K562 (cell line): ENCODE results near the gene MAML1. TPM values are rescaled to one million over a fixed set of nuclear protein-coding genes. Genes with fewer than 3 reads are reported as not detected.

Experiments
- ASH1L ChIP-seq: fragments of 450-650 bp; IDR thresholded peaks from 2 replicates; pipeline ENCODE4 v1.6.1; 2018; ENCODE audit warnings: borderline replicate concordance, mild to moderate bottlenecking, low read depth; ENCODE audit not compliant: partially characterized antibody
- DIDO1 ChIP-seq: fragments of 450-650 bp; IDR thresholded peaks from 2 replicates; pipeline ENCODE4 v1.6.1; 2016; ENCODE audit warnings: low read depth, missing biosample characterization, missing genetic modification characterization
- JUND ChIP-seq, 2 experiments: IDR thresholded peaks; 2 replicates in 1 of 2; 3 replicates in 1 of 2; pipeline ENCODE4 v1.6.1; 2011; ENCODE audit warnings: borderline replicate concordance in 2 of 2, low read depth in 2 of 2, low read length in 2 of 2, improper control_type of control experiment in 1 of 2, missing biosample characterization in 1 of 2, missing genetic modification characterization in 1 of 2, missing genetic modification reagents in 1 of 2
- LCOR ChIP-seq: sonication (generic); formaldehyde crosslinking; IDR thresholded peaks from 2 replicates; pipeline ENCODE4 v1.8.0; 2022; ENCODE audit warnings: mild to moderate bottlenecking, missing genetic modification reagents
- NFATC3 ChIP-seq: fragments of 450-650 bp; IDR thresholded peaks from 2 replicates; pipeline ENCODE4 v1.6.1; 2017; ENCODE audit warnings: mild to moderate bottlenecking
- PURB ChIP-seq: sonication (generic); formaldehyde crosslinking; IDR thresholded peaks from 2 replicates; pipeline ENCODE4 v1.9.0; 2021; ENCODE audit warnings: low read depth, mild to moderate bottlenecking, missing genetic modification reagents
- SNIP1 ChIP-seq: fragments of 450-650 bp; IDR thresholded peaks from 2 replicates; pipeline ENCODE4 v1.7.1; 2017; ENCODE audit warnings: low read depth, mild to moderate bottlenecking
- STAT5A ChIP-seq: IDR thresholded peaks from 2 replicates; pipeline ENCODE4 v1.6.1; 2012; ENCODE audit warnings: low read length, inconsistent platforms, borderline replicate concordance
- TAF9B ChIP-seq: fragments of 450-650 bp; IDR thresholded peaks from 2 replicates; pipeline ENCODE4 v1.6.1; 2018; ENCODE audit warnings: mild to moderate bottlenecking; ENCODE audit not compliant: partially characterized antibody
- TEAD1 ChIP-seq, 2 experiments: fragments of 450-650 bp in 1 of 2; sonication (generic) in 1 of 2; formaldehyde crosslinking; IDR thresholded peaks; 2 replicates each; pipeline versions ENCODE4 v1.4.0 to v1.8.0; 2020 to 2022; ENCODE audit warnings: mild to moderate bottlenecking in 2 of 2, missing genetic modification reagents in 1 of 2
- ZFP30 ChIP-seq: fragments of 250-450 bp; sonication (Bioruptor Pico); IDR thresholded peaks from 2 replicates; pipeline ENCODE4 v1.8.0; 2022; ENCODE audit warnings: moderate library complexity, mild to moderate bottlenecking, inconsistent platforms, borderline replicate concordance
- ZNF239 ChIP-seq: fragments of 250-450 bp; sonication (Bioruptor Pico); IDR thresholded peaks from 2 replicates; pipeline ENCODE4 v1.4.0; 2020; ENCODE audit warnings: mild to moderate bottlenecking
- polyA plus RNA-seq, 8 experiments: library from polyadenylated mRNA; depleted of rRNA in 4 of 8; stranded (reverse) in 5 of 8; unstranded in 3 of 8; fragments of >200 nt; fragmentation: Nextera tagmentation in 2 of 8; fragmentation: Illumina TruSeq in 1 of 8; extraction: Ambion mirVana in 2 of 8; extraction: Trizol in 1 of 8; gene quantifications; 2 replicates each; pipeline versions ENCODE4 v1.2.1 to v1.2.3, GENCODE V29; 2011 to 2014; ENCODE audit warnings: inconsistent platforms in 1 of 8, missing spikeins in 1 of 8
- total RNA-seq, 7 experiments: library from RNA; depleted of rRNA in 6 of 7; stranded (reverse); fragments of >200 nt in 6 of 7; fragmentation: Illumina TruSeq in 2 of 7; extraction: Trizol in 2 of 7; gene quantifications; 2 replicates each; pipeline versions ENCODE4 v1.2.1 to v1.2.3, GENCODE V29; 2011 to 2021; ENCODE audit warnings: low replicate concordance in 1 of 7
- TF ChIP-seq, protein P1 (sequence below), 2 experiments: fragments of 450-650 bp; conservative IDR thresholded peaks; 2 replicates each; pipeline ENCODE4 v1.6.1; 2017; ENCODE audit warnings: mild to moderate bottlenecking in 2 of 2, moderate library complexity in 2 of 2
- TF ChIP-seq, protein P2 (sequence below): sonication (generic); formaldehyde crosslinking; IDR thresholded peaks from 2 replicates; pipeline ENCODE4 v1.8.1; 2023; ENCODE audit warnings: mild to moderate bottlenecking, missing genetic modification reagents, moderate library complexity
- TF ChIP-seq, protein P3 (sequence below): fragments of 450-650 bp; formaldehyde crosslinking; IDR thresholded peaks from 2 replicates; pipeline ENCODE4 v1.4.0; 2022; ENCODE audit warnings: mild to moderate bottlenecking, moderate library complexity
- TF ChIP-seq, protein P4 (sequence below): fragments of 250-450 bp; sonication (Bioruptor Pico); IDR thresholded peaks from 2 replicates; pipeline ENCODE4 v1.8.0; 2022; ENCODE audit warnings: inconsistent platforms, mild to moderate bottlenecking, moderate library complexity, borderline replicate concordance

The MAML1 gene
- total and polyA plus RNA-seq, 9 of the 15 experiments (the other 6 are each of a cell fraction or from before 2014, with no cell fraction given), result 0.32 to 18.4 (median 7.0) TPM

DNA sequence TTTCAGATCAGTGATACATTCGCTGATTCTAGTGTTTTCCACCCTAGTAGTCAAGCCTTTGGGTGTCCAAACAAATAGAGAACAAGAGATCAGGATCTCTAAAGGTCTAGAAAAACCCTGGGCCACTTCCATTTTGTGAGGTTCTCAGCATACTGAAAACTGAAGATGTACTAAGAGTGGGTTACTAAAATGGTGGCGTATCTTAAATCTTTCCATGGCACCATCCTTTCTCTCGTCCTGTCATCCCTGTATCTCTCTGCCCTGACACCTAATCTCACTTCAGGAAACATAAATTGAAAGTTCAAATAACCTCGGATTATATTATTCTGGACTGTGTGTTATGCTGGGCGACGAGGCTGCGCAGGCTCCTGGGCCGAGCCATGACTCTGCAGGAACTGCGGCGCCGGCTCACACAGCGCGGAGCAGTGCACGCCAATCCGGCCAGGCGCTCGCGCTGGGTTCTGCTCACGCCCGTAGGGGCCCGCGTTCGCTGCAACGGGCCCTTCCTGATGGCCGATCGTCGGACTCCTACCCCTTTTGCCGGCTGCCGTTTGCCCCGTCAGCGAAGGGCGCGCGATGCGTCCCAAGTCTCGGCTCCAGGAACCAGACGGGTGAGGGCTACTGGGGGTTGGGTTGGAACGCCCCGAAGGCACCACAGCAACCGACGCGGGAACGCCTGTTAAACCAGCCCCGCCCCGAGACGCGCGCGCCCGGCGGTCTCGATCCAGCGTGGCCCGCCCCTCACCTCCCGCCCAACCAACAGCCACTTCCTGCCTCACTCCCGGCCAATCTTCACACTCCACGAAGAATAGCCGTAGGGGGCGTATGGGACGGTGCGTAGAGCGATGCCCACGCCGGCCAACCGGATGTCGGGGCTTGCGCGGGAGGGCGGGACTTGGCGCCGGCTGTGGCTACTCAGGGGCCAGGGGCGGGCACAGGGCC, 34.4 kb upstream of the MAML1 start (continued):
- TF ChIP-seq TEAD1 (CRISPR knock-in tag; IDR thresholded peaks at IDR 0.05) (no peak), ASH1L (peak; percentile 94), STAT5A (no peak), JUND (IDR thresholded peaks at IDR 0.05; ENCODE audit: borderline replicate concordance, low read depth, low read length) (no peak), JUND (tag; IDR thresholded peaks at IDR 0.05; ENCODE audit: borderline replicate concordance, low read depth, low read length) (no peak; the same call in 2 of the 3 replicates), TAF9B (peak; percentile 75), LCOR (CRISPR knock-in tag) (peak; percentile 45; the same call in 1 of the 2 replicates), ZNF239 (CRISPR knock-in tag) (no peak), NFATC3 (no peak), ZFP30 (CRISPR knock-in tag) (no peak), SNIP1 (no peak), PURB (CRISPR knock-in tag) (no peak), DIDO1 (tag) (no peak)
- TF ChIP-seq, protein P1, sequence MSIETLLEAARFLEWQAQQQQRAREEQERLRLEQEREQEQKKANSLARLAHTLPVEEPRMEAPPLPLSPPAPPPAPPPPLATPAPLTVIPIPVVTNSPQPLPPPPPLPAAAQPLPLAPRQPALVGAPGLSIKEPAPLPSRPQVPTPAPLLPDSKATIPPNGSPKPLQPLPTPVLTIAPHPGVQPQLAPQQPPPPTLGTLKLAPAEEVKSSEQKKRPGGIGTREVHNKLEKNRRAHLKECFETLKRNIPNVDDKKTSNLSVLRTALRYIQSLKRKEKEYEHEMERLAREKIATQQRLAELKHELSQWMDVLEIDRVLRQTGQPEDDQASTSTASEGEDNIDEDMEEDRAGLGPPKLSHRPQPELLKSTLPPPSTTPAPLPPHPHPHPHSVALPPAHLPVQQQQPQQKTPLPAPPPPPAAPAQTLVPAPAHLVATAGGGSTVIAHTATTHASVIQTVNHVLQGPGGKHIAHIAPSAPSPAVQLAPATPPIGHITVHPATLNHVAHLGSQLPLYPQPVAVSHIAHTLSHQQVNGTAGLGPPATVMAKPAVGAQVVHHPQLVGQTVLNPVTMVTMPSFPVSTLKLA (conservative IDR thresholded peaks at IDR 0.05), result peak in 1 of 2 experiments; percentile 85; a peak in 3 of 4 replicates
- TF ChIP-seq, protein P2, sequence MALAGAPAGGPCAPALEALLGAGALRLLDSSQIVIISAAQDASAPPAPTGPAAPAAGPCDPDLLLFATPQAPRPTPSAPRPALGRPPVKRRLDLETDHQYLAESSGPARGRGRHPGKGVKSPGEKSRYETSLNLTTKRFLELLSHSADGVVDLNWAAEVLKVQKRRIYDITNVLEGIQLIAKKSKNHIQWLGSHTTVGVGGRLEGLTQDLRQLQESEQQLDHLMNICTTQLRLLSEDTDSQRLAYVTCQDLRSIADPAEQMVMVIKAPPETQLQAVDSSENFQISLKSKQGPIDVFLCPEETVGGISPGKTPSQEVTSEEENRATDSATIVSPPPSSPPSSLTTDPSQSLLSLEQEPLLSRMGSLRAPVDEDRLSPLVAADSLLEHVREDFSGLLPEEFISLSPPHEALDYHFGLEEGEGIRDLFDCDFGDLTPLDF (CRISPR knock-in tag), result peak; percentile 86; the same call in 1 of the 2 replicates
- TF ChIP-seq, protein P3, sequence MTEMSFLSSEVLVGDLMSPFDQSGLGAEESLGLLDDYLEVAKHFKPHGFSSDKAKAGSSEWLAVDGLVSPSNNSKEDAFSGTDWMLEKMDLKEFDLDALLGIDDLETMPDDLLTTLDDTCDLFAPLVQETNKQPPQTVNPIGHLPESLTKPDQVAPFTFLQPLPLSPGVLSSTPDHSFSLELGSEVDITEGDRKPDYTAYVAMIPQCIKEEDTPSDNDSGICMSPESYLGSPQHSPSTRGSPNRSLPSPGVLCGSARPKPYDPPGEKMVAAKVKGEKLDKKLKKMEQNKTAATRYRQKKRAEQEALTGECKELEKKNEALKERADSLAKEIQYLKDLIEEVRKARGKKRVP (CRISPR knock-in tag), result 0 out of 2 replicates have a peak, but pooled peaks have one; percentile 46
- TF ChIP-seq, protein P4, sequence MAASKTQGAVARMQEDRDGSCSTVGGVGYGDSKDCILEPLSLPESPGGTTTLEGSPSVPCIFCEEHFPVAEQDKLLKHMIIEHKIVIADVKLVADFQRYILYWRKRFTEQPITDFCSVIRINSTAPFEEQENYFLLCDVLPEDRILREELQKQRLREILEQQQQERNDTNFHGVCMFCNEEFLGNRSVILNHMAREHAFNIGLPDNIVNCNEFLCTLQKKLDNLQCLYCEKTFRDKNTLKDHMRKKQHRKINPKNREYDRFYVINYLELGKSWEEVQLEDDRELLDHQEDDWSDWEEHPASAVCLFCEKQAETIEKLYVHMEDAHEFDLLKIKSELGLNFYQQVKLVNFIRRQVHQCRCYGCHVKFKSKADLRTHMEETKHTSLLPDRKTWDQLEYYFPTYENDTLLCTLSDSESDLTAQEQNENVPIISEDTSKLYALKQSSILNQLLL, result no peak
